GM12891 (cell line): ENCODE data around the gene BTBD9.

Source experiments
- DNase-seq: peaks from one replicate; pipeline ENCODE4 v3.0.0; 2011; ENCODE audit warnings: low spot score; ENCODE audit not compliant: insufficient read length
- FAIRE-seq: peaks from 2 replicates; lab custom pipeline; 2011; peaks lifted over from hg19 to GRCh38; lab: Jason Lieb, UNC
- PAX5 ChIP-seq: IDR thresholded peaks from 2 replicates; pipeline ENCODE4 v1.6.1; 2011; ENCODE audit warnings: low read length, moderate library complexity, mild to moderate bottlenecking; ENCODE audit not compliant: insufficient read depth, severe bottlenecking
- POLR2A ChIP-seq: IDR thresholded peaks from 2 replicates; pipeline ENCODE4 v1.6.1; 2011; ENCODE audit warnings: low read depth, low read length, control low read depth
- POLR2AphosphoS5 ChIP-seq: IDR thresholded peaks from 2 replicates; pipeline ENCODE4 v1.6.1; 2011; ENCODE audit warnings: low read depth, low read length, control low read depth
- POU2F2 ChIP-seq: IDR thresholded peaks from 2 replicates; pipeline ENCODE4 v1.6.1; 2011; ENCODE audit warnings: low read depth, mild to moderate bottlenecking, control low read depth, low read length, moderate library complexity
- SPI1 ChIP-seq: IDR thresholded peaks from 2 replicates; pipeline ENCODE4 v1.6.1; 2011; ENCODE audit warnings: low read depth, low read length, control low read depth
- TAF1 ChIP-seq: IDR thresholded peaks from 2 replicates; pipeline ENCODE4 v1.6.1; 2011; ENCODE audit warnings: low read depth, low read length, control low read depth

The BTBD9 gene

DNA sequence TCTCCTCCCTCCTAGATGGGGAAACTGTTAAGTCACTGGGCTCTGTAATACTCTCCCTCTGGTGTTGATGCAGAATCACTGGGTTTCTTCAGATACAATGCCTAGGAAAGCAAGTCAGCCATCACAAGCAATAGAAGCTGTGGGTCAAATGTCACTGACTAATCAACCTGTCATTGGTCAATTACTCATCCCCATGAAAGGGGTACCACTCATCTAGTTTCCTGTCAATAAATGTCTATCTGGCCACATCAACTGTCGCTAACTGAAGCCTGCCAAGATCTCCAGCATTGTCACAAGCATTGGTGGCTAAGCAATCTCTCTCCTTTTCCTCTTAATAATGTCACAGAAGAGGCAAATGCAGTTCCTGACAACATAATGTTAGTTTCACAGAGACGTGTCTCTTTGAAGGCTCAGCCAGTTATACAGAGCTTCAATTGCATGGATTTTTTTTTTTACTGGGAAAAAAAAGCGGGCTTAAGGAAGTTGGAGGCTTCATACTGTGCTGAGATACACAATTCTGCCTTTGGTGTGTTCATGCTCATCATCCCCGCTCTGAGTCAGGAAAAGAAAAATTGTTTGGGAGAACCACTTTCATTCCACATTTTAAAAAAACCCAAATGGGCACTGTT, 355.9 kb downstream of the BTBD9 start:
- TF ChIP-seq POLR2AphosphoS5 (no peak), TAF1 (no peak), POLR2A (no peak), POU2F2 (no peak), PAX5 (no peak), SPI1 (no peak)
- DNase-seq (no peak), FAIRE-seq (no peak)

DNA sequence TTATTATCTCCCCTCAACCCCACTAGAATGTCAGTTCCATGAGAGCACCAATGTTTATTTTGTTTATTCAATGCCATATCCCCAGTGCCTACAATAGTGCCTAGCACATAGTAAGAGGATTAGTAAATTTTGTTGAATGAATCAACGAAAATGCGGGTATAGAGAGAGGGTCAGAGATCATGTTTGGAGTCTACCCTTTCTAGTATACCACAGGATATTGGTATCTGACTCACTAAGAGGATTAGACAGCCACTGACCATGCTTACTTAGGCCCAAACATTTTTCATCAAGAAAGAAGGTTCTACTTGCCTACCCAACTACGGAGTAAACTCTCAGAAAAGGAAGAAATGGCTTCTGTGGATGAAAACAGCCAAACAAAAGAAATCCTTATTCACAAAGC, 356.8 kb downstream of the BTBD9 start:
- FAIRE-seq = no peak
- DNase-seq = no peak
- no peak for TF ChIP-seq POLR2AphosphoS5
- no peak for TF ChIP-seq SPI1
- no peak for TF ChIP-seq TAF1
- no peak for TF ChIP-seq PAX5
- TF ChIP-seq POU2F2 = no peak

DNA sequence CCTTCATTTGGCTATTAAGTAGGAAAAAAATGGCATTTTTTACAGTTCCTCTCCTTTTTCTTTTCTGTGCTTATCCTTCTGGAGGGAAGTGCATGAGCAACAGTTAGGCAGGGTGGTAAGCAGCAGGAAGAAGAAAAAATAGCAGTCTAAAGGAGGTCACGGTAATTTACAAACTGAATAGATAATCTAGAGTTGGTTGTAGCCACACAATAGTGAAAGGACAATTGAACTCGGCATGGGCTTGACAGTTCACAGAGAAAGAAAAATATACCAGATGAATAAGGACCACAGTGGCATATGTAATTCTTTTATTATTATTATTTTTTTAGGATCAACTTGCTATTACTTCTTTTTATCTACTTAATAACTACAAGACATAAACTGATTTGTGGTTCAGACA, 358.6 kb downstream of the BTBD9 start:
- DNase-seq (no peak), FAIRE-seq (no peak)
- TF ChIP-seq TAF1 = no peak
- no peak for TF ChIP-seq POLR2A
- no peak for TF ChIP-seq POU2F2
- TF ChIP-seq POLR2AphosphoS5 = no peak
- TF ChIP-seq PAX5 = no peak
- TF ChIP-seq SPI1 = no peak

DNA sequence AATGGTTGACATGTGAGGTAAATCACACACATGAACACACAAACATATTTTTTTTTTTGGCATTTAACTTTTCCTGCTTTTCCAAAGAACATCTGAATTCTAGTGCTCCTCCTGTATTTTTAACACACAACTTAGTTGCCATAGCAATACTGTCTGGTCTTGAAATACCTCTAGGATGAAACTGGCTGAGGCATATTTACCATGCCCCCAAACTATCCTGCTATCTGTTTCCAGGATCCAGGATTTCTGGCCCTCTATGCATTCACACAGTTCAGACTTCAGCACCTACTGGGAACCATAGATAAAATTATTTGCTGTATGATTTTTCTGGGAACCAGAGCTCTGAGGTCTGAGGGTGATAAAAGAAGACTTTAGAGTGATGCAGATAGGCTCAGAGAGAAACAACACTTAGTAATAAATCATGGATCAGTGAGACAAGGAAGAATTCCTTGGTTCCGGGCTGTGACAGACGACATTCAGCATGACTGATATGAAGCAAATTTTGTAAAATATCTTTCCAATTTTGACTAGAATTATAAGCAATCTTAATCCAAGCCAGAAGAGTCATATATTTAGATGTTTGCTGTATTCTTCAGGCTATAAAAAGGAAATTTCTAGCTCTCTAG, 359.7 kb downstream of the BTBD9 start:
- FAIRE-seq = no peak
- TF ChIP-seq POU2F2 (no peak), PAX5 (no peak), POLR2AphosphoS5 (no peak), POLR2A (no peak), TAF1 (no peak), SPI1 (no peak)

DNA sequence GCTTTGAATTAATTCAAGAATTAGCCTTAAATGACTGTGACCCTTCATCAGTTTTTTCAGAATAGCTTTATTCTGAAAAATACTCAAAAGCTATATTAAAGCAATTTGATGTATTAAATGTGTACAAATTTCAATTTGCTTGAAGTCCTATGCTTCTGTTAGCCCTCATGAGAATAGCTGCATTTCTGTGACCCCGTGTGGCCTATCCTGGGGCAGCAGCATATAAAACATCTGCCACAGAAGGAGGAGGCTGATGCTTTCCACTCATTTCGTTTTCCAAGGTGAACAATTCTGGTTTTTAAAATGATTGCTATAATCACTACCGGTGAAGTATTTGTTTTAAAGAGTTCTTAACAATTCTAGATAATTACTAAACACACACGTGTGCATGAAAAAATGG, 360.3 kb downstream of the BTBD9 start:
- FAIRE-seq (no peak), DNase-seq (no peak)
- TF ChIP-seq POU2F2 (no peak), SPI1 (no peak), POLR2AphosphoS5 (no peak), PAX5 (no peak), POLR2A (no peak), TAF1 (no peak)

More for the DNA sequence above, 359.7 kb downstream of the BTBD9 start:
- DNase-seq = no peak

DNA sequence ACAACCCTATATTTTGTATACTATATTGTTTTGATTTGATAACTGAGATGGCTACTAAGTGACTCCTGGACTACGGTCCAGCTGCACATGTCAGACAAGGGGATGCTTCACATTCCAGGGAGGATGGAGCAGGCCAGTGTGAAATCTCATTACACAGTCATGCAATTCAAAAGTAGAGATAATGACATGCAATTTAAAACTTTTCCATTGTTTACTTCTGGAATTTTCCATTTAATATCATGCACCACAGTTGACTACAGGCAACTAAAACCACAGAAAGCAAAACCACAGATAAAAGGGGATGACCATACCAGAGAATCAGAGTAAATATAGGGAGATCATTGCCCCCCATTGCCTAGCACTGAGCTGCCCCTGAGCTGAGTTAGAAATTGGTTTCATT, 366.4 kb downstream of the BTBD9 start:
- TF ChIP-seq POLR2AphosphoS5 (no peak), POLR2A (no peak), PAX5 (no peak), SPI1 (no peak), POU2F2 (no peak), TAF1 (no peak)
- FAIRE-seq = no peak
- no peak for DNase-seq

DNA sequence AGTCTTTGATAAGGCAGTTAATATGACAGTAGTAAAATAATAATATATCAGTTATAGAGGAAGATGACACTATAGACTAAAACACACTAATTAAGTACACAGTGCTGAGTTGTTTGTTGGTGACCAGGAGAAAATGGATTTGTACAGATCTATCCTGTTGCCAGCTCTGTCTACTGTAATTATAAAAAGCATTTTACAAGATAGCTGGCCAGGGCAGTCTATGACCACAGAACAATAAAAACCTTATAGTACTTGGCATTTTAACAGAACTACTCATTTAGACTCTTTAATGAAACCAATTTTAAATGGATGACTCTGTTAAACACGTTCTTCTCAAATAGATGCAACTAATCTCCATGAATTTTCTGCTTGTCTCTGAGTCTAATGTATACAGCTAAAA, 367.5 kb downstream of the BTBD9 start:
- DNase-seq (no peak), FAIRE-seq (no peak)

DNA sequence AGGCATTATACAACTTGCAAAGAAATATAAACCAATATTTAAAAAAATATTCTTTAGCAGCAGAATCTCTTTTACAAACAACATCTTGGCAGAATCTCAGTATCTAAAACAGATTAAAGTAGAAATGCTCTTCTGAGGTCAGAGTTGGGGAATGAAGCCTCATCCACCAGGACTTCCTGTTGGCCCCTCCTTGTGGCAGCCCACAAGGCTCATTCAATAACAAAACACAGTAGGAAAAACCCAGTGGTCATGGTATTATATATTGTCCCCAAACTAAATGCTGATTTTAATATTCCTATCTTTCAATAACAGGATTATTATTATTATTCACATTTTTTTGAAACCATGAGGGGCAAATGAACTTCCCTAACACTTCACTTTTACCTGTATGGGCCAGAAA, 368.6 kb downstream of the BTBD9 start:
- DNase-seq (no peak), FAIRE-seq (no peak)
- no peak for TF ChIP-seq TAF1

More for the DNA sequence above, 367.5 kb downstream of the BTBD9 start:
- no peak for TF ChIP-seq PAX5

DNA sequence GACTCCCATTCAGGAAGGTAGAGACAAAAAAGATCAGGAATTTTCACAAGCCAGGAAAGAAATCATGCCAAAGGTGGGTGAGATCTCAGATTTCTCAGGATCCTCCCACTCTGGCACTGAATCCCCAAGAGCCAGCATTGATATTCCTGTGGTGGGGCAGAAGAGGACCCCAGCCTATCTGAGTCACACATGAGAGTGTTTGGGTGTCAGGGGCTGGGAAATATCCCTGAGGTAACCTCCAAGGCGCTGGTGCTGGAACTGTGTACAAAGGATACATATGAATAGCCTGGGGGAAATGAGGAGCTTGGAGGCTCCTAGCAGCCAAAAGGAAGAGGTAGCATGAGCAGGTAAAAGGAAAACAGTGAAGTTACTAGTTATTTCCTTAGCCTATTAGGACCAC, 369.4 kb downstream of the BTBD9 start:
- no peak for TF ChIP-seq POLR2AphosphoS5
- no peak for TF ChIP-seq PAX5
- no peak for TF ChIP-seq POU2F2
- no peak for TF ChIP-seq TAF1
- TF ChIP-seq SPI1 = no peak
- no peak for TF ChIP-seq POLR2A
- FAIRE-seq (no peak), DNase-seq (no peak)
